ENCODE measurements around the gene RMRP. TPM values are rescaled to one million over a fixed set of nuclear protein-coding genes. Genes with fewer than 3 reads are reported as not detected.

Gene RMRP
- total and polyA plus RNA-seq, 2 of the 4 experiments (the other 2 are of a cell fraction): 39.7 to 13,690 TPM

DNA sequence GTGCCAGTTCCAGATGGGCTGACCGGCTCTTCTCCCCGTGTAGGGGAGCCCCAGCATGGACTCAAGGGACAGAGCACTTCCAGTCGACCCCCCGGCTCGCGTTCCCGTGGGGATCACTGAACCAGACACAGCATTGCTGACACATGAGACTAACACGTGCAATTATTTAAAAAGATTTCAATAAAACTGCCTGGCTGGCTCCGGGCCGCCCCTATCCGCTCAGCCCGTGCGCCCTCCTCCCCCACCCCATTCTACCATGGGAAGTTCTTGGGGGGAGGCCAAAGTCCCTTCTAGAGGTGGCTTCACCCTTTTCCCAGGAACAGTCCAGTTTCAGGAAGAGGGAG lies 48.0 kb downstream of the RMRP start:
- POLR2A ChIA-PET (ENCODE audit: unreplicated experiment): no interaction called here
- no peak overlapping the region for H2BK20ac ChIP-seq (ENCODE audit: low read depth, low read length)
- no peak overlapping the region for H2AFZ ChIP-seq (replicated peaks; ENCODE audit: low read length, poor library complexity)
- no peak overlapping the region for H2BK120ac ChIP-seq (ENCODE audit: low read depth, low read length)
- DNase-seq (no peak), ATAC-seq (ENCODE audit: low read depth) (no peak)
- H3K14ac ChIP-seq (replicated peaks; ENCODE audit: low read depth, low read length): no peak overlapping the region
- H3K79me1 ChIP-seq (ENCODE audit: low read depth in 1 of 2, low read length in 2 of 2): peaks cover 7 to 25% of the 10 kb centered on the region in 2 experiments; a peak in 3 of 4 replicates
- peaks cover 6% of the 10 kb centered on the region; the same call in 1 of the 2 replicates for H3K9me1 ChIP-seq (ENCODE audit: insufficient read depth, low read length)
- peaks cover 2% of the 10 kb centered on the region for H3K4me1 ChIP-seq (ENCODE audit: control insufficient read depth, insufficient read depth, low read length)
- peaks cover 27% of the 10 kb centered on the region for H3K36me3 ChIP-seq (ENCODE audit: control insufficient read depth, insufficient read depth, low read length)
- CTCF ChIA-PET: no interaction called here
- H3K27ac ChIP-seq (ENCODE audit: insufficient read depth, low read length): no peak overlapping the region
- H4K91ac ChIP-seq (ENCODE audit: insufficient read depth, low read depth, low read length): no peak overlapping the region
- in situ Hi-C loops (cut with MboI; ENCODE audit: low sequenced_read_pairs): no loop called here
- no peak overlapping the region for H3K4ac ChIP-seq (ENCODE audit: low read depth, low read length)
- no peak overlapping the region for H3K56ac ChIP-seq (ENCODE audit: extremely low read depth, insufficient read depth, low read length)
- no peak overlapping the region for H3K4me3 ChIP-seq (ENCODE audit: insufficient read depth, low read depth, low read length)
- no peak overlapping the region for H3K4me2 ChIP-seq (ENCODE audit: low read depth, low read length)
- no peak overlapping the region for H2BK15ac ChIP-seq (ENCODE audit: low read depth, low read length)
- H4K8ac ChIP-seq (ENCODE audit: low read depth in 2 of 2, low read length in 2 of 2): no peak overlapping the region
- H3K18ac ChIP-seq (ENCODE audit: low read depth, low read length): no peak overlapping the region
- no TSS peak for BruUV-seq (replicated peaks)
- peaks cover 12% of the 10 kb centered on the region for H3K27me3 ChIP-seq (ENCODE audit: control insufficient read depth, insufficient read depth, low read length)
- H3K23ac ChIP-seq (ENCODE audit: low read depth, low read length): no peak overlapping the region
- no peak overlapping the region for H2AK5ac ChIP-seq (ENCODE audit: low read depth, low read length)
- intact Hi-C loops (cut with micrococcal nuclease): loop anchor here (10.0 kb wide), 1 partner anchor 75 kb away; the partner anchor contains the start of gene TPM2
- 100% methylated on average over 1 of the region's 13 CpGs; no CpG with 5 or more reads in 1 of the 2 experiments for WGBS, 2 experiments (ENCODE audit: extremely low coverage in 2 of 2, insufficient read length in 1 of 2)
- dilution Hi-C loops (cut with HindIII; ENCODE audit: low sequenced_read_pairs, unreplicated experiment): no loop called here
- no peak overlapping the region for H2AK9ac ChIP-seq (replicated peaks; ENCODE audit: low read depth, low read length, poor library complexity)
- no peak overlapping the region for H3K9ac ChIP-seq (ENCODE audit: low read depth, low read length)
- no peaks in the 10 kb centered on the region for H3K9me3 ChIP-seq (ENCODE audit: control insufficient read depth, insufficient read depth, low read length)
- TF ChIP-seq POLR2A (IDR thresholded peaks at IDR 0.05; ENCODE audit: low read depth, low read length) (no peak), MAZ (IDR thresholded peaks at IDR 0.05; ENCODE audit: borderline replicate concordance, low read depth, low read length) (no peak), RFX5 (IDR thresholded peaks at IDR 0.05; ENCODE audit: low read depth, low read length) (no peak), RCOR1 (IDR thresholded peaks at IDR 0.05; ENCODE audit: insufficient replicate concordance, low read length) (no peak), USF2 (IDR thresholded peaks at IDR 0.05; ENCODE audit: low read depth, low read length) (no peak), NFE2L2 (IDR thresholded peaks at IDR 0.05; ENCODE audit: low read depth, low read length) (no peak), MXI1 (IDR thresholded peaks at IDR 0.05; ENCODE audit: borderline replicate concordance, low read depth, low read length) (no peak), CEBPB (IDR thresholded peaks at IDR 0.05; ENCODE audit: low read depth, low read length) (no peak), MAFK (IDR thresholded peaks at IDR 0.05; ENCODE audit: low read depth, low read length) (no peak), CHD1 (IDR thresholded peaks at IDR 0.05; ENCODE audit: low read depth, low read length) (no peak), SMC3 (IDR thresholded peaks at IDR 0.05; ENCODE audit: low read depth, low read length) (no peak), BHLHE40 (IDR thresholded peaks at IDR 0.05; ENCODE audit: low read depth, low read length) (no peak), RAD21 (IDR thresholded peaks at IDR 0.05; ENCODE audit: low read length) (no peak)
- TF ChIP-seq, protein P1, sequence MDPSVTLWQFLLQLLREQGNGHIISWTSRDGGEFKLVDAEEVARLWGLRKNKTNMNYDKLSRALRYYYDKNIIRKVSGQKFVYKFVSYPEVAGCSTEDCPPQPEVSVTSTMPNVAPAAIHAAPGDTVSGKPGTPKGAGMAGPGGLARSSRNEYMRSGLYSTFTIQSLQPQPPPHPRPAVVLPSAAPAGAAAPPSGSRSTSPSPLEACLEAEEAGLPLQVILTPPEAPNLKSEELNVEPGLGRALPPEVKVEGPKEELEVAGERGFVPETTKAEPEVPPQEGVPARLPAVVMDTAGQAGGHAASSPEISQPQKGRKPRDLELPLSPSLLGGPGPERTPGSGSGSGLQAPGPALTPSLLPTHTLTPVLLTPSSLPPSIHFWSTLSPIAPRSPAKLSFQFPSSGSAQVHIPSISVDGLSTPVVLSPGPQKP (IDR thresholded peaks at IDR 0.05; ENCODE audit: borderline replicate concordance, low read depth, low read length): no peak
- TF ChIP-seq, protein P2, sequence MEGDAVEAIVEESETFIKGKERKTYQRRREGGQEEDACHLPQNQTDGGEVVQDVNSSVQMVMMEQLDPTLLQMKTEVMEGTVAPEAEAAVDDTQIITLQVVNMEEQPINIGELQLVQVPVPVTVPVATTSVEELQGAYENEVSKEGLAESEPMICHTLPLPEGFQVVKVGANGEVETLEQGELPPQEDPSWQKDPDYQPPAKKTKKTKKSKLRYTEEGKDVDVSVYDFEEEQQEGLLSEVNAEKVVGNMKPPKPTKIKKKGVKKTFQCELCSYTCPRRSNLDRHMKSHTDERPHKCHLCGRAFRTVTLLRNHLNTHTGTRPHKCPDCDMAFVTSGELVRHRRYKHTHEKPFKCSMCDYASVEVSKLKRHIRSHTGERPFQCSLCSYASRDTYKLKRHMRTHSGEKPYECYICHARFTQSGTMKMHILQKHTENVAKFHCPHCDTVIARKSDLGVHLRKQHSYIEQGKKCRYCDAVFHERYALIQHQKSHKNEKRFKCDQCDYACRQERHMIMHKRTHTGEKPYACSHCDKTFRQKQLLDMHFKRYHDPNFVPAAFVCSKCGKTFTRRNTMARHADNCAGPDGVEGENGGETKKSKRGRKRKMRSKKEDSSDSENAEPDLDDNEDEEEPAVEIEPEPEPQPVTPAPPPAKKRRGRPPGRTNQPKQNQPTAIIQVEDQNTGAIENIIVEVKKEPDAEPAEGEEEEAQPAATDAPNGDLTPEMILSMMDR (conservative IDR thresholded peaks at IDR 0.05; ENCODE audit: low read depth, low read length): no peak
- no peak overlapping the region for H2BK5ac ChIP-seq (ENCODE audit: low read depth, low read length, poor library complexity, severe bottlenecking)
- peaks cover 8% of the 10 kb centered on the region; the same call in 1 of the 2 replicates for H4K20me1 ChIP-seq (ENCODE audit: insufficient read depth, low read length)
- H4K5ac ChIP-seq (ENCODE audit: low read depth, low read length): no peak overlapping the region
